Smooth muscle cell (in vitro differentiated cells): ENCODE data around the gene NKX2-2. TPM values are rescaled to one million over a fixed set of nuclear protein-coding genes. Genes with fewer than 3 reads are reported as not detected.

Source experiments
- DNase-seq: peaks from one replicate; lab custom pipeline; 2025; ENCODE audit not compliant: unreplicated experiment; lab: John Stamatoyannopoulos, UW
- H2AFZ ChIP-seq: fragments of 200-600 bp; sonication (generic); 2 replicates; pipeline ENCODE4 v1.6.0; 2016; ENCODE audit warnings: antibody characterized with exemption, low read depth, mild to moderate bottlenecking
- H3F3A ChIP-seq: fragments of 200-600 bp; sonication (generic); 2 replicates; pipeline ENCODE4 v1.6.0; 2017; ENCODE audit warnings: antibody characterized with exemption, low read depth
- H3K27ac ChIP-seq: fragments of 200-600 bp; sonication (generic); 2 replicates; pipeline ENCODE4 v1.5.1; 2016; ENCODE audit warnings: low read depth, mild to moderate bottlenecking
- H3K27me3 ChIP-seq: fragments of 200-600 bp; sonication (generic); 2 replicates; pipeline ENCODE4 v1.6.1; 2016; ENCODE audit warnings: low read depth, mild to moderate bottlenecking
- H3K36me3 ChIP-seq: fragments of 200-600 bp; sonication (generic); 2 replicates; pipeline ENCODE4 v1.5.1; 2016; ENCODE audit warnings: low read depth
- H3K4me1 ChIP-seq: fragments of 200-600 bp; sonication (generic); 2 replicates; pipeline ENCODE4 v1.5.1; 2016; ENCODE audit warnings: low read depth
- H3K4me2 ChIP-seq: fragments of 200-600 bp; sonication (generic); 2 replicates; pipeline ENCODE4 v1.6.0; 2016; ENCODE audit warnings: mild to moderate bottlenecking
- H3K4me3 ChIP-seq: fragments of 200-600 bp; sonication (generic); 2 replicates; pipeline ENCODE4 v1.5.1; 2016; ENCODE audit warnings: mild to moderate bottlenecking
- H3K79me2 ChIP-seq: fragments of 200-600 bp; sonication (generic); 2 replicates; pipeline ENCODE4 v1.6.0; 2016; ENCODE audit warnings: low read depth, mild to moderate bottlenecking
- H3K9ac ChIP-seq: fragments of 200-600 bp; sonication (generic); 2 replicates; pipeline ENCODE4 v1.6.0; 2016; ENCODE audit warnings: low read depth
- H3K9me3 ChIP-seq: fragments of 200-600 bp; sonication (generic); replicated peaks from 2 replicates; pipeline ENCODE4 v1.5.1; 2016; ENCODE audit warnings: low read depth
- H4K20me1 ChIP-seq: fragments of 200-600 bp; sonication (generic); 2 replicates; pipeline ENCODE4 v1.6.0; 2016; ENCODE audit warnings: low read depth
- WGBS: methylation state at CpG from one replicate; pipeline ENCODE4 v1.1.7; 2016; ENCODE audit warnings: low lambda C conversion rate; 5-methylcytosine and 5-hydroxymethylcytosine counted together
- polyA plus RNA-seq: library from polyadenylated mRNA; unstranded; fragments of >200 nt; fragmentation: Nextera tagmentation; extraction: Ambion mirVana; gene quantifications from 2 replicates; pipeline ENCODE4 v1.2.1, GENCODE V29; 2016
- total RNA-seq: library from RNA; depleted of rRNA; stranded (reverse); fragments of >200 nt; gene quantifications from 2 replicates; pipeline ENCODE4 v1.2.3, GENCODE V29; 2014
- TF ChIP-seq, protein P1 (sequence below): fragments of 200-600 bp; sonication (generic); IDR thresholded peaks from 2 replicates; pipeline ENCODE4 v1.5.1; 2017; ENCODE audit warnings: borderline replicate concordance, mild to moderate bottlenecking, antibody characterized with exemption; ENCODE audit not compliant: insufficient read depth, poor library complexity, severe bottlenecking

The NKX2-2 gene
- total and polyA plus RNA-seq, 2 experiments from 2014 or later, result not detected

DNA sequence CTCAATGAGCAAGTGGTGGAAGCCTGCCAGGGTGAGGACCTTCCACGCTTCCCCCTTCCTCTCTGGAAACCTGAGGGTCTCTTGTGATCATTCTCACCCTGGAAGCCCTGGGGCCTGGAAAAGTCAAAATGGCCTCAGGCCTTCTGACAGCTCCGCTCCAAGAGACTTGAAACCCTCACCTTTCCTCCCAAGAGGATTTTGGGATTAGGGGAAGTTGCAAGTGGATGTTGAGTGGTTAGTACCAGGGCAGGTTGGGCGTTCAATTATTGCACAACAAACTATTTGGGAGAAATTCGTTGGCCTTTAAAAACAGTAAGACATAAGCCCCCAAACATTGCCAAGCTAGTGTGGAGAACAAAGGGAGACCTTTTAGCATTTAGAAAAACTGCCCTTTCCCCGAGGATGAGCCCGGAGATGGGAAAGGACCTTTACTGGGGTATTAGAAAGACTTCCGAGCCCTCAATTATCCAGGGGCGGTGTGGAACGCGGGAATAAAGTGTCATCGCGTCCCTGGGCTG, 4.7 kb downstream of the NKX2-2 start:
- H4K20me1 ChIP-seq, result no peaks in the 10 kb centered on the region
- no peak overlapping the region for H2AFZ ChIP-seq
- peaks cover 26% of the 10 kb centered on the region for H3K4me1 ChIP-seq
- DNase-seq, result no peak
- H3F3A ChIP-seq, result no peaks in the 10 kb centered on the region
- H3K27me3 ChIP-seq, result peaks cover 100% of the 10 kb centered on the region
- TF ChIP-seq, protein P1, sequence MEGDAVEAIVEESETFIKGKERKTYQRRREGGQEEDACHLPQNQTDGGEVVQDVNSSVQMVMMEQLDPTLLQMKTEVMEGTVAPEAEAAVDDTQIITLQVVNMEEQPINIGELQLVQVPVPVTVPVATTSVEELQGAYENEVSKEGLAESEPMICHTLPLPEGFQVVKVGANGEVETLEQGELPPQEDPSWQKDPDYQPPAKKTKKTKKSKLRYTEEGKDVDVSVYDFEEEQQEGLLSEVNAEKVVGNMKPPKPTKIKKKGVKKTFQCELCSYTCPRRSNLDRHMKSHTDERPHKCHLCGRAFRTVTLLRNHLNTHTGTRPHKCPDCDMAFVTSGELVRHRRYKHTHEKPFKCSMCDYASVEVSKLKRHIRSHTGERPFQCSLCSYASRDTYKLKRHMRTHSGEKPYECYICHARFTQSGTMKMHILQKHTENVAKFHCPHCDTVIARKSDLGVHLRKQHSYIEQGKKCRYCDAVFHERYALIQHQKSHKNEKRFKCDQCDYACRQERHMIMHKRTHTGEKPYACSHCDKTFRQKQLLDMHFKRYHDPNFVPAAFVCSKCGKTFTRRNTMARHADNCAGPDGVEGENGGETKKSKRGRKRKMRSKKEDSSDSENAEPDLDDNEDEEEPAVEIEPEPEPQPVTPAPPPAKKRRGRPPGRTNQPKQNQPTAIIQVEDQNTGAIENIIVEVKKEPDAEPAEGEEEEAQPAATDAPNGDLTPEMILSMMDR, result no peak
- H3K79me2 ChIP-seq, result no peaks in the 10 kb centered on the region
- no peak overlapping the region for H3K9ac ChIP-seq
- no peaks in the 10 kb centered on the region for H3K36me3 ChIP-seq
- 10% methylated on average over 12 of the region's 12 CpGs for WGBS
- H3K4me3 ChIP-seq, result no peak overlapping the region
- no peak overlapping the region for H3K4me2 ChIP-seq
- H3K27ac ChIP-seq, result no peak overlapping the region
- no peaks in the 10 kb centered on the region for H3K9me3 ChIP-seq

DNA sequence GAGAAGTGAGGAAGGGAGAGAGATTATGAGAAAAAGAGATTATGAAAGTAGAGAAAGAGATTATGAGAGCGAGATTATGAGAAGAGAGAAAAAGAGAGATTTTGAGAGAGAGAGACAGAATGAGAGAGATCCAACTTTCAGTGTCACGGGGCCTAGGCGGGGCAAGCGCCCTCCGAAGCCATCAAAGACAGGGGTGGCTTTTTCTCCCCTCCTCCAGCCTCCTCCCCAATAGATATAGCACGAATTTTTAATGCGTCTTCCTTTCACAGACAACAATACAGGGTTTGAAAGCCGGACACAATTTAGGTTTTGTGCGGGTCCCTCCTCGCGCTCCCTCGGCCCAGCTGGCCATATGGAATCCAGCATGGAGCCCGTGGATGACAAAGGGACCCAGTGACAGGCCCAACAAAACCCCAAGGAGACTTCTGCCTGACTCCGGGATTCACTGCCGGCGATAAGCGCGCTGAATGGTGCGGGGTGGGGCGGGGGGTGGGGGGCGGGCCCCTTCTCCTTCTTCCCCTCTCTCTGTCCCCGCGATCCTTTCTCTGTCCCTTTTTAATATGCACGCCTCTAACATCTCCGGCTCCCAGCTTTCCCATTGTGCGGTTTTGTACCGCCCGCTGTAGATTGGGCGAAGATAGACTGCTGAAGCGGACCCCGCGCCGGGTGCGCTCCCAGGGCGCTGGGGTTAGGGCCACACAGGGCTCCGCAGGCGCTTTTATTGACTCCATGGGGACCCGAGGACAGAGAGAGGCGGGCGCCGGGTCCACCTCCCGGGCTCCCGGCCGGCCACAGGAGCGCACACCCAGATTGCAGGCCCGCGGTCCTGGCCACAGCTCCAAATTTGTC, 5.4 kb downstream of the NKX2-2 start:
- no peaks in the 10 kb centered on the region for H4K20me1 ChIP-seq
- no peaks in the 10 kb centered on the region for H3K79me2 ChIP-seq
- whole genome bisulfite sequencing, result 4% methylated on average over 37 of the region's 47 CpGs
- no peak overlapping the region for H3K4me2 ChIP-seq
- H3K9ac ChIP-seq, result no peak overlapping the region
- TF ChIP-seq, protein P1, result no peak
- peaks cover 26% of the 10 kb centered on the region for H3K4me1 ChIP-seq
- no peak for DNase-seq
- H3K4me3 ChIP-seq, result no peak overlapping the region
- H2AFZ ChIP-seq, result no peak overlapping the region
- H3K9me3 ChIP-seq, result no peaks in the 10 kb centered on the region
- H3K27ac ChIP-seq, result no peak overlapping the region
- H3F3A ChIP-seq, result no peaks in the 10 kb centered on the region
- H3K36me3 ChIP-seq, result no peaks in the 10 kb centered on the region
- peaks cover 98% of the 10 kb centered on the region for H3K27me3 ChIP-seq

GRCh38 chr20:21507400-21508229, 6.2 kb downstream of the NKX2-2 start:
- no peaks in the 10 kb centered on the region for H3K9me3 ChIP-seq
- WGBS, result 9% methylated on average over 44 of the region's 44 CpGs
- no peak overlapping the region for H3K27ac ChIP-seq
- no peak overlapping the region for H2AFZ ChIP-seq
- DNase-seq, result no peak
- peaks cover 26% of the 10 kb centered on the region for H3K4me1 ChIP-seq
- H3K4me3 ChIP-seq, result no peak overlapping the region
- H3K36me3 ChIP-seq, result no peaks in the 10 kb centered on the region
- TF ChIP-seq, protein P1, result no peak
- H4K20me1 ChIP-seq, result no peaks in the 10 kb centered on the region
- peaks cover 90% of the 10 kb centered on the region for H3K27me3 ChIP-seq
- H3K9ac ChIP-seq, result no peak overlapping the region
- no peak overlapping the region for H3K4me2 ChIP-seq
- no peaks in the 10 kb centered on the region for H3K79me2 ChIP-seq
- no peaks in the 10 kb centered on the region for H3F3A ChIP-seq
